Effector memory CD8-positive, alpha-beta T cell (primary cell): Measurements from ENCODE around the gene MROH9.
"Not testable (repeated sequence)": the region's sequence is repeated elsewhere in the genome, so short reads cannot be mapped to it uniquely, and the experiment has no call there.

Experiments
- ATAC-seq: fragments of 150-1000 bp; cut with Tn5 transposase; replicated peaks from 2 replicates; pipeline ENCODE4 v1.10.0; 2021; ENCODE audit warnings: mild to moderate bottlenecking, moderate library complexity
- DNase-seq, 3 experiments: peaks; one replicate each; pipeline ENCODE4 v3.0.0; 2021
- H3K27ac Mint-ChIP-seq, 2 donors: one replicate each; pipeline ENCODE4 v1.8.0; 2022; ENCODE audit warnings: mild to moderate bottlenecking in 2 of 2, mixed read lengths in 2 of 2, moderate library complexity in 2 of 2
- H3K27me3 Mint-ChIP-seq, 2 donors: one replicate each; pipeline ENCODE4 v1.8.0; 2022; ENCODE audit warnings: mixed read lengths in 2 of 2
- H3K36me3 Mint-ChIP-seq: one replicate; pipeline ENCODE4 v1.8.0; 2022; ENCODE audit warnings: mild to moderate bottlenecking, moderate library complexity, mixed read lengths; ENCODE audit not compliant: insufficient read depth
- H3K4me1 Mint-ChIP-seq, 2 donors: one replicate each; pipeline ENCODE4 v1.8.0; 2022; ENCODE audit warnings: low read depth in 2 of 2, mixed read lengths in 2 of 2
- H3K4me3 Mint-ChIP-seq, 2 donors: one replicate each; pipeline ENCODE4 v1.8.0; 2022; ENCODE audit warnings: mild to moderate bottlenecking in 2 of 2, mixed read lengths in 2 of 2, moderate library complexity in 2 of 2
- H3K9me3 Mint-ChIP-seq, 2 donors: one replicate each; pipeline ENCODE4 v1.8.0; 2022; ENCODE audit warnings: mixed read lengths in 2 of 2
- total RNA-seq, 9 experiments: gene quantifications; one replicate each; lab custom pipeline; 2026; lab: John Stamatoyannopoulos, UW

MROH9 gene, protein sequence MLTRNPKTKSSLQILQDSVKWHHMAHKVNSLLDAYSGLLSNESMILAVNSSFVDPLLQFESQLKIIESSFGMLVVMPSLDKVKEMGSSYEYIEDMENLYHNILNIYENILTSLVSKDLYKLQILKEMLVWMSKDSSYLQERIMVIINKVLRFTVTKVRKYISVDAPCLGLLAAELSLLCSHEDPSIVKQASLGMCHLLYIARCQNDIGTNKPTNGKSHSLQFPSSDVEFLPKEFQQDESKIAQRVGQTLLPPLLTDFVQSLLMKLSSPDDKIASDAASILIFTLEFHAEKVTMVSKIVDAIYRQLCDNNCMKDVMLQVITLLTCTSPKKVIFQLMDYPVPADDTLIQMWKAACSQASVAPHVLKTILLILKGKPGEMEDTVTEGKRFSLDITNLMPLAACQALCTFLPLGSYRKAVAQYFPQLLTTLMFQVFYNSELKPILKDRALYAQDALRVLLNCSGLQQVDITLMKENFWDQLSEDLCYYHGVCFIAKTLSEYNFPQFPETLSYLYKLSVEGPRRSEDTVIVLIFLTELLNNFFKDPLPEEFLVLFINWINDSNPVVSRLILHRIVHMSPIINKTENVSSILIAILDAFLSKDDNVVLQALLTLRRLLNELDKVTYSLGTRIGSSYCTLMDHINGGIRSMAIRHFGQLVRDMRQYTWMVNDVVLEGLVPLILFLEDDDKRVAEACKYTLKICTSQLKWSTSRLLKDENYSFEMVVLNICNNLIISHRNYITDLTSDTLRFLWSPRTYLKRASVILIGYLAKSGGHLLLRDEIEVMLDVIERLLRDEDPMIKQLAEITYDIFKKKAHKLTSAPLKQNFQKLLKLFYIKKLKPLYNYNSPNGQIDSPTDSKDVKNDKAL
- 0 to 0.11 (median 0) reads per million in 9 experiments for total RNA-seq

DNA sequence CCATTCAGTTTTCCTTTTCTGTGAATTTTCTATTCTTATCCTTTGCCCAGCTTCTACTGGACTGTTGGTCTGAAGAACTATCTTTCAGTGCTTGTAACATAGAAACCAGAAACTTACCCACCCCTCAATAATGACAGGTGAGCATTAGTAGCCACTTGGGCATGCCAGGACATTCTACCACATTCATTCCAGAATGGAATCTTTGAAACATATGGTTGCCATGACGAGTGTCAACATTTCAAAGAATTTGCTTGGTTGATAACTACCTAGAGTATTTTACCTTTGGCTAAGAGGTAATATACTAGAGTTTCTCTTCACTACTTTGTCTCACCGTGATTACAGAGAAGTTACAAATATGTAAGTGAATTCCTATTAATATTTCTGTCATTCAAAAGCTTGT lies at the start of gene MROH9:
MROH9 (plus strand) TSS at position 304 of the 400 bp plus-strand sequence. CDS start 10,023 bp downstream, outside the sequence.
- H3K27me3 Mint-ChIP-seq: peaks cover 7 to 15% of the 10 kb centered on the region in 2 donors
- no peaks in the 10 kb centered on the region for H3K36me3 Mint-ChIP-seq
- H3K27ac Mint-ChIP-seq: no peak within 1 kb of the TSS
- H3K4me1 Mint-ChIP-seq: no peaks in the 10 kb centered on the region
- no peaks in the 10 kb centered on the region for H3K9me3 Mint-ChIP-seq
- H3K4me3 Mint-ChIP-seq: no peak within 1 kb of the TSS
- DNase-seq (no peak), ATAC-seq (no peak)

GRCh38 chr1:170885551-170885950 lies 49.8 kb upstream of the MROH9 start:
- Mint-ChIP-seq H3K27me3 (peaks cover 6 to 17% of the 10 kb centered on the region in 2 donors), H3K36me3 (no peaks in the 10 kb centered on the region), H3K4me3 (no peak overlapping the region), H3K9me3 (no peaks in the 10 kb centered on the region), H3K4me1 (no peaks in the 10 kb centered on the region), H3K27ac (no peak overlapping the region)
- ATAC-seq (no peak), DNase-seq (no peak)

GRCh38 chr1:170886460-170886859 lies 48.9 kb upstream of the MROH9 start:
- H3K36me3 Mint-ChIP-seq: no peaks in the 10 kb centered on the region
- H3K27ac Mint-ChIP-seq: no peak overlapping the region
- DNase-seq (no peak), ATAC-seq (no peak)
- H3K4me1 Mint-ChIP-seq: no peaks in the 10 kb centered on the region
- H3K9me3 Mint-ChIP-seq: no peaks in the 10 kb centered on the region
- peaks cover 14 to 21% of the 10 kb centered on the region in 2 donors for H3K27me3 Mint-ChIP-seq
- H3K4me3 Mint-ChIP-seq: no peak overlapping the region

DNA sequence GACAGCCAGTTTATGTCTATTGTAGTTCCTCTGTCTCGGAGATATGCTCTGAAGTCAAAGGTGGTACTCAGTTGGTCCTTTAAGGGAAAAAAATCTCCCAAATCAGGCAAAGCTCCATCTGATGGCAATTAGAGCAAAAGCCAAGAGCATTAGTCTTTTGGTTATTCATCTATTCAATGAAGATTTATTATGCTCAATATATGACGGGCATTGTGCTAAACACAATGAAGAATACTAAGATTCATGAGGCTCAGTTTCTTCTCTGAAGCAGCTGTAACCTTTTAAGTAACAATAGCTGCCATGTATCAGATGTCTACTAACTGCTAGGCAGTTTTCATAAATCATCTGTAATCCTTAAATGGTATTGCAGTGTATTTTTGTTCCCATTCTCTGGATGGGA lies 47.6 kb upstream of the MROH9 start:
- peaks cover 20 to 26% of the 10 kb centered on the region in 2 donors for H3K27me3 Mint-ChIP-seq
- H3K27ac Mint-ChIP-seq: no peak overlapping the region
- no peaks in the 10 kb centered on the region for H3K4me1 Mint-ChIP-seq
- no peaks in the 10 kb centered on the region for H3K9me3 Mint-ChIP-seq
- DNase-seq (no peak), ATAC-seq (no peak)
- H3K4me3 Mint-ChIP-seq: no peak overlapping the region
- no peaks in the 10 kb centered on the region for H3K36me3 Mint-ChIP-seq

- Mint-ChIP-seq H3K9me3 (no peaks in the 10 kb centered on the region), H3K36me3 (no peaks in the 10 kb centered on the region), H3K27me3 (peaks cover 28 to 29% of the 10 kb centered on the region in 2 donors), H3K27ac (no peak overlapping the region), H3K4me3 (no peak overlapping the region), H3K4me1 (no peaks in the 10 kb centered on the region)
- ATAC-seq (no peak), DNase-seq (no peak)
These were observed 43.5 kb upstream of the MROH9 start for GRCh38 chr1:170891872-170892271.

- H3K4me1 Mint-ChIP-seq: no peaks in the 10 kb centered on the region
- H3K9me3 Mint-ChIP-seq: no peaks in the 10 kb centered on the region
- no peak overlapping the region for H3K27ac Mint-ChIP-seq
- DNase-seq (no peak), ATAC-seq (no peak)
- no peaks in the 10 kb centered on the region for H3K36me3 Mint-ChIP-seq
- peaks cover 40 to 47% of the 10 kb centered on the region in 2 donors for H3K27me3 Mint-ChIP-seq
- no peak overlapping the region for H3K4me3 Mint-ChIP-seq
These were observed 41.6 kb upstream of the MROH9 start for GRCh38 chr1:170893655-170894297.

GRCh38 chr1:170903961-170904360 lies 31.4 kb upstream of the MROH9 start:
- Mint-ChIP-seq H3K36me3 (no peaks in the 10 kb centered on the region), H3K4me1 (no peaks in the 10 kb centered on the region), H3K9me3 (peaks cover 0 to 2% of the 10 kb centered on the region in 2 donors), H3K4me3 (no peak overlapping the region), H3K27me3 (peaks cover 0 to 17% of the 10 kb centered on the region in 2 donors), H3K27ac (no peak overlapping the region)
- DNase-seq (no peak), ATAC-seq (no peak)

DNA sequence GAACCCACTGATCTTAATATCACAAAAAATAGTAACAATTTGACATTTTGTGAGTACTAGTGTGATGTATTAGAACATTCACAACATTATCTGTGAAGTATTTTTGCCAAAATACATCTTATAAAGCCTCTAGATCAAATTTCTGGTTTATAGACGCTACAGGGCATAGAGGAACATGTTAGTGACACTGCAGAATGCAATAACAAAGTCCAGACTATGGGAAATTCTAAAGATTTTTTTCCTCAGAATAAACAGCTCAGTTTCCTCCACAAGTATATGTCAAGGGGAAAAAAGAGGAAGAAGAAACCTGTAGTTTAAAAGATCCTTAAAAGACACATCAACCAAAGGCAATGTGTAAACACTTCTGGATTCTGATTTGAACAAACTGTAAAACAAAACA lies 26.4 kb upstream of the MROH9 start:
- Mint-ChIP-seq H3K27ac (no peak overlapping the region), H3K27me3 (peaks cover 10 to 17% of the 10 kb centered on the region in 2 donors), H3K4me1 (no peaks in the 10 kb centered on the region), H3K36me3 (no peaks in the 10 kb centered on the region), H3K4me3 (no peak overlapping the region), H3K9me3 (peaks cover 0 to 2% of the 10 kb centered on the region in 2 donors)
- DNase-seq: no peak
- no peak for ATAC-seq

DNA sequence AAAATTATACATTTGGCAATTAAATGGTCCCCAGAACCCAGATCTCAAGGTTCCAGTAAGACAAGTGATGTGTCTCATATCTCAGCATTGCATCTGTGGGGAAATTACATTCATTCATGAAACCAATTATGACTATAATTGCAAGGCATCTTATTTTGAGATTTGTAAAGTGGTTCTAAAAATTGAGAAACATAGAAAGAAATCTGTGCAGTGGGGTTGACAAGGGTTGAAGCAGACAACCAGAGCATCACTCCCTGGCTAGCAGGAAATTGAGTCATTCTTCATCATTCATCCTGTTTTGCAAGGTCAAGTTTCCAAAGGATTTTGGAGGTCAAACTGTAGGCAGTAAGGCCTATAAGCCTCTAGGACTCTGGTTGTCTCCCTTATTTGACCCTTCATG lies 25.1 kb upstream of the MROH9 start:
- no peaks in the 10 kb centered on the region for H3K4me1 Mint-ChIP-seq
- H3K4me3 Mint-ChIP-seq: no peak overlapping the region
- H3K36me3 Mint-ChIP-seq: no peaks in the 10 kb centered on the region
- H3K27ac Mint-ChIP-seq: no peak overlapping the region
- H3K9me3 Mint-ChIP-seq: peaks cover 0 to 2% of the 10 kb centered on the region in 2 donors
- ATAC-seq (no peak), DNase-seq (no peak)
- H3K27me3 Mint-ChIP-seq: peaks cover 16% of the 10 kb centered on the region in 2 donors

- Mint-ChIP-seq H3K4me3 (no peak overlapping the region), H3K9me3 (peaks cover 3 to 14% of the 10 kb centered on the region in 2 donors), H3K4me1 (no peaks in the 10 kb centered on the region), H3K27ac (no peak overlapping the region), H3K36me3 (no peaks in the 10 kb centered on the region), H3K27me3 (peaks cover 9 to 20% of the 10 kb centered on the region in 2 donors)
- ATAC-seq: no peak
- no peak for DNase-seq
These were observed 18.0 kb upstream of the MROH9 start for GRCh38 chr1:170917373-170917772.

- not testable (repeated sequence) for H3K27ac Mint-ChIP-seq, H3K36me3 Mint-ChIP-seq, H3K4me1 Mint-ChIP-seq, ATAC-seq, H3K4me3 Mint-ChIP-seq, DNase-seq, H3K27me3 Mint-ChIP-seq
- peaks cover 3 to 14% of the 10 kb centered on the region in 2 donors for H3K9me3 Mint-ChIP-seq
These were observed 10.7 kb upstream of the MROH9 start for GRCh38 chr1:170924656-170925055.

DNA sequence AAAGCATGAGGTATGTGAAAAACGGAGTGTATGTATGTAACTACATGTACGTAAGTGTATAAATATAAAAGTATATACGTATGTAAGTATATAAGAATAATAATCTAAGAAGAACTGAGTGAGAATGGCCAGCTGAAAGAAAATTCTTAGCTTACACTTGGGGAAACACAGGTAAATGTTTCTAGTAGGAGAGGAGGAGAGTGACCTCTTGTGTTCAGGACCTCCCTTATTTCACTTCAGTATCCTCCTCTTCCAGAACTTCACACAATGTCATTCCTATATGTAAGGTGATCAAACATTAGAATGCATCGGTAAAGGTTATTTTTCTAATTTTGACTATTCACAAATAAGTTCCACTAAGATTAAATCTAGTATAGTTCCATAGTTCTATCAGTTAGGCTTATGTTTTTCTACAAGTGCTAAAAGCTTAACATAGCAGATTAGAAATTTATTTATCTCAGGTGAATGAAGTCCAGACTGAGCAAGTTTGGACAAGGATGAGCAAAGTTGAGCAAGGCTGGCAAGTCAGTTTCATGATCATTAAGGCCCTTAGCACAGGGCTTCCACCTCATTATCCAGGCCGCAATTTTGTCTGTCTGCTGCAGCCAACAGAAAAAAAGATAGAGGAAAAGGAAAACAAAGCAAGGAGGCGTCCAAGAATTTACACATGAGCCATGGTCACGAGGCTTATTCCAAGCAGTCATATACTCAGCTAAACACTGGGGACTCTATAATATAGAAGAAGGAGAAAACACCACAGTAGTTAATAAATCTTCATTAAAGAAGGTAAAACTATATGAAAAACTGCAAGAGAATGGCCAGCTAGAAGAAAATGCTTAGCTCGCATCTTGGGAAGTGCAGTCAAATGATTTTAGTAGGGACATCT lies 7.1 kb upstream of the MROH9 start:
- Mint-ChIP-seq H3K36me3 (no peaks in the 10 kb centered on the region), H3K4me1 (peaks cover 0 to 3% of the 10 kb centered on the region in 2 donors), H3K4me3 (no peak overlapping the region), H3K9me3 (no peaks in the 10 kb centered on the region), H3K27me3 (peaks cover 7 to 11% of the 10 kb centered on the region in 2 donors), H3K27ac (no peak overlapping the region)
- ATAC-seq (no peak), DNase-seq (no peak)
